Measurements from ENCODE around the gene RBM15.

RBM15 gene

GRCh38 chr1:110321045-110321444 lies 18.1 kb upstream of the RBM15 start:
- H3K4me3 ChIP-seq = no peak overlapping the region
- no peak for DNase-seq (ENCODE audit: low spot score)
- no peak for TF ChIP-seq CTCF (IDR thresholded peaks at IDR 0.05)

GRCh38 chr1:110321846-110322245 lies 17.3 kb upstream of the RBM15 start:
- no peak for TF ChIP-seq CTCF (IDR thresholded peaks at IDR 0.05)
- no peak for DNase-seq (ENCODE audit: low spot score)
- Histone ChIP-seq H3K27ac (no peak overlapping the region), H3K4me3 (no peak overlapping the region)

More at GRCh38 chr1:110321045-110321444, 18.1 kb upstream of the RBM15 start:
- H3K27ac ChIP-seq = no peak overlapping the region

- Histone ChIP-seq H3K4me3 (no peak overlapping the region), H3K27ac (no peak overlapping the region)
- no peak for TF ChIP-seq CTCF (IDR thresholded peaks at IDR 0.05)
- no peak for DNase-seq (ENCODE audit: low spot score)
Measured at GRCh38 chr1:110324667-110325066, 14.5 kb upstream of the RBM15 start.

- DNase-seq (ENCODE audit: low spot score) = no peak
- Histone ChIP-seq H3K4me3 (no peak overlapping the region), H3K27ac (no peak overlapping the region)
- no peak for TF ChIP-seq CTCF (IDR thresholded peaks at IDR 0.05)
Measured at GRCh38 chr1:110326826-110327225, 12.4 kb upstream of the RBM15 start.

GRCh38 chr1:110328274-110328673 lies 10.9 kb upstream of the RBM15 start:
- TF ChIP-seq CTCF (IDR thresholded peaks at IDR 0.05) = no peak
- H3K4me3 ChIP-seq = no peak overlapping the region
- DNase-seq (ENCODE audit: low spot score) = no peak
- no peak overlapping the region for H3K27ac ChIP-seq

- no peak for TF ChIP-seq CTCF (IDR thresholded peaks at IDR 0.05)
- Histone ChIP-seq H3K27ac (no peak overlapping the region), H3K4me3 (no peak overlapping the region)
- no peak for DNase-seq (ENCODE audit: low spot score)
Measured at GRCh38 chr1:110328700-110329099, 10.5 kb upstream of the RBM15 start.

- Histone ChIP-seq H3K4me3 (no peak overlapping the region), H3K27ac (no peak overlapping the region)
- TF ChIP-seq CTCF (IDR thresholded peaks at IDR 0.05) = no peak
- no peak for DNase-seq (ENCODE audit: low spot score)
Measured at GRCh38 chr1:110335265-110335664, 3.9 kb upstream of the RBM15 start.
